IPS-NIHi7 (cell line): Measurements from ENCODE around the gene ZFYVE28.
"Not testable (repeated sequence)": the region's sequence is repeated elsewhere in the genome, so short reads cannot be mapped to it uniquely, and the experiment has no call there.

Experiments used
- DNase-seq: peaks from one replicate; pipeline ENCODE4 v3.0.0; 2012; ENCODE audit warnings: mixed read lengths; ENCODE audit errors: extremely low spot score

The ZFYVE28 gene

GRCh38 chr4:2289955-2290333 lies 128.5 kb downstream of the ZFYVE28 start:
- DNase-seq = no peak

- no peak for DNase-seq
Observed at GRCh38 chr4:2289311-2289954, 129.0 kb downstream of the ZFYVE28 start.

GRCh38 chr4:2288051-2288541 lies 130.3 kb downstream of the ZFYVE28 start:
- DNase-seq = no peak

- DNase-seq = no peak
Observed at GRCh38 chr4:2287594-2287915, 130.9 kb downstream of the ZFYVE28 start.

DNA sequence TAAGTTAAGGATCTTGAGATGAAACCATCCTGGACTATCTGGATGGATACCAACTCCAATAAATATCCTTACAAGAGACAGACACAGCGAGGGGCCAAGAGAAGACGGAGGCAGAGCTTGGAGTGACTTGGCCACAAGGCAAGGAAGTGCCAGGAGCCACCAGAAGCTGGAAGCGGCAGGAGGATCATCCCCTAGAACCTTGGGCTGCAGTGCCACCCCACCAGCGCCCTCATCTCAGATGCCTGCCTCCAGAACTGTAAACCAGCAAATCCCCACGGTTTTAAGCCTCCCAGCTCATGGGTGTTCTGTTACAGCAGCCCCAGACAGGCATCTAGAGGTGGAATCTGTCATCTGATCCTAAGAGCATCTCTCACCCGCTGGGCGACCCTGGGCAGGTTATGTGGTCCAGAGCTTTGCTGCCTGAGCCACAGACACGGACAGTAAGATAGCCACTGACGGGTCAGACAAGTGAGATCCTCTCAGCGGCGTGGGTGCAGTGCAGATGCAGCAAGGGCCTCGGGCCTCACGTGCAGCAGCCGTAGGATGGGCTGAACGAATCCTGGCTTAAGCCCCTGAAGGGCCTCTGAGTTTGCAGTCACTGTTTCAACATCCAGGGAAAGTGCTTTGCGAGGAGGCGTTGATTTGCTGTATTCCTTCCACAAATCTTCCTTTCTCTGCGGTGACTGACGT lies 131.4 kb downstream of the ZFYVE28 start:
- DNase-seq = no peak

DNA sequence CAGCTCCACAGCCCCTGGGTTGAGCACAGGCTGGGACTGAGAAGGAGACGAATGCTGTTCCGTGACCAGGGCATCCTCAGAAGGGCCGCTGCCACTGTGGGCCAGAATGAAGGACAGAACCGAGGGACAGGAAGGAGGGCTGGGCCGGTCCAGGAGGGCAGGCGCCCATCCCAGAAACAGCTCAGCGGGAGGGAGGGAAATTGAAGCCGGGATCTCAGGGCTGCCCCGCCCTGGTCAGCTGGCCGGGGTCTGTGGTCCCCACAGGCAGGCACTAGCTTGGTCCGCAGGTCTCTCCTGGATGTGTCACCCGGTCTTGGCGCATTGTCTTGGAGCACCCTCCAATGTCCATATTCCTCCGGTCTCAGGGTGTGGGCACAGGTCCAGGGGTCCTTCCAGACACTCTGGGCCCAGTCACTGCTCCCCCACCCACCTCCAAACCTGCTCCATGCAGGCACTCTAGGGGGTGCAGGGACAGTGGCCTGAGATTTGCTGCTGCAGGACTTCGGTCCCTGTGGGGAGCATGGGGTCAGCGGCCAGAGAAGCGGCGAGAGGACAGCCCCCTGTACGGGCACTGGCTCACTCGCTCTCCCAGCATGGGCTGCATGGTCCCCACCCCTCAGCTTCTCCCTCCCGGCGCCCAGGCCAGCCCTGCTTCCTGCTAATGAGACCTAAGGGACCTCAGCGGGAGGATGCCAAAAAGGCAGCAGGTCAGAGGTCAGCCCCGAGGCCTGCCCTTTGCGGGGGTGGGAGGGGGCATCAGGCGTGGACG lies 132.6 kb downstream of the ZFYVE28 start:
- DNase-seq = no peak

GRCh38 chr4:2284934-2285612 lies 133.4 kb downstream of the ZFYVE28 start:
- no peak for DNase-seq

- no peak for DNase-seq
Observed at GRCh38 chr4:2284161-2284933, 134.1 kb downstream of the ZFYVE28 start.

DNA sequence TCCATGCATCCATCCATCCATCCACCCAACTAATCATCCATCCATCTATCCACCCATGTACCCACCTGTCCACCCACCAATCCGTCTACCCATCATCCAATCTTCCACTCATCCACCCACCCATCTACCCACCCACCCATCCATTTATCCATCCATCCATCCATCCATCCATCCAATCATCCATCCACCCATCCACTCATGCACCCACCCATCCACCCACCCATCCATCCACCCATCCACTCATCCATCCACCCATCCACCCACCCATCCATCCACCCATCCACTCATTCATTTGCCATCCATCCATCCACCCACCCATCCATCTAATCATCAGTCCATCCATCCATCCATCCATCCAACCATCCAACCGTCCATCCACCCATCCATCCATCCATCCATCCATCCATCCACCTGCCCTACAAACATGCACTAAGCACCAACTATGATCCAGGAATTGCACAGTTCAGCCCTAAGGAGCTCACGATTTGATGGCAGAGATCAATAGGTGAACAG lies 135.2 kb downstream of the ZFYVE28 start:
- no peak for DNase-seq

DNA sequence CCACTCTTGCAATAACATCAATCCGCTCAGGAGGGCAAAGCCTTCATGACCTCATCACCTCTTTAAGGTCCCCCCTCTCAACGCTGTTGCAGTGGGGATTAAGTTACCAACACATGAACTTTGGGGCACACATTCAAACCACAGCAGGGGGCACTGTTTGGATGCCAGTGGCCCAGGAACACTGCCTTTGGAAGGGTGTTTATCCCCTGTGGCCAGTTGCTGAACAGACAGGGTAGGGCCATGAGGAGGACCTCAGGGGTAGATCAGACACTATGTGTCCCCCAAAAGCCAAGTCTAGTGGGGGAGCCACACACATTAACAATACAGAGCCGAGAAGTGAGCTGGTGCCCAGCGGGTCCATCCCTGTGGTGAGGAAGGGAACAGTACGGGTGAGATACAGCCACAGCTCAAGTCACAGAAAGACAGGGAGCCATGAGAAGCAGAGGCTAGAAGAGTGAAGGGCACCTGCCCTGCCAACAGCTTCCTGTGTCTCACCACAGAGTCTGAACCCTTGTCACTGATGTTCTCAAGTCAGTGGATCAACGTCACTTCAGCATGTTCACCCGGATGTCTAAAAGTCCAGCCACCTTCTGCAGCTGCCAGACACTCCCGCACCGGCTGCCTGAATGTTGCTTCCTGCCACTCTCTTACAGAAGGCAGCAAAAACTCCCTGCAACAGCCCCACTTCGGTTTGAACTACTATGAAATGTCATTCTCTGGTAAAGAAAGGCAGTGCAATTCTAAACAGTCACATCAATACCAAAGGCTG lies 136.7 kb downstream of the ZFYVE28 start:
- DNase-seq = no peak

- no peak for DNase-seq
Observed at GRCh38 chr4:2280531-2281300, 137.7 kb downstream of the ZFYVE28 start.

- no peak for DNase-seq
Observed at GRCh38 chr4:2277956-2278355, 140.5 kb downstream of the ZFYVE28 start.

GRCh38 chr4:2276581-2277325 lies 141.7 kb downstream of the ZFYVE28 start:
- no peak for DNase-seq

DNA sequence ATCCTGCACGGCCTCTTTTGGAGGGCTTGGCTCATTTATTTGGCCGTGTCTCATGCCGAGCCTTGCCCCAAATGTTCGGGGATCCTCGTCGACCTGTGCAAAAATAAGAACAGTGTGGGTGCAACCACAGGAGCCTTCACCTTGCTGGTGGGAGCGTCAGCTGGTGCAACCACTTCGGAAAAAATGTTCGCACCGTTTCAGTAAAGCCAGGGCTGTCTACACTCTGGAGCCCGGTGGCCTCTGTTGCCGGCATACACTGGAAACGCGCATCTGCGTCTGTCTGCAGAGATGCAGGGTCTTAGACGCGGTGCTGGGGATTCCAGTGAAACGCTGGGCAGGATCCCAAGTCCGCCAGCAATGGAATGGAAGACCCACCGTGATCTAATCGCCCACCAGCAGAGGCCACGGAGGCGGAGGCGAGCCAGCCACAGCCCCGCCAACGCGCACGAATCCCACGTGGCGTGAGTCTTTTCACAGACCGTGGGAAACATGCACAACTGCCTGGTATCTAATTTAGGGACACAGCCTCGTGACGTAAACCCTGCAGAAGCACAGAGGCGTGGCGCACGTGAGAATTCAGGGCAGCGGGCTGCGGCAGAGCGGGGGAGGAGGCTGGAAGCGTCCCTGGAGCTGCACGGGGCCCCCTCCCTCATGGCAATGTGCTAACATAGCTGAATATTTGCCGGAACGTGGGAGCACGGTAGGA lies 142.7 kb downstream of the ZFYVE28 start:
- DNase-seq = no peak

- DNase-seq = not testable (repeated sequence)
Observed at GRCh38 chr4:2275044-2275397, 143.4 kb downstream of the ZFYVE28 start.

GRCh38 chr4:2274320-2275043 lies 144.0 kb downstream of the ZFYVE28 start:
- no peak for DNase-seq

GRCh38 chr4:2273657-2274319 lies 144.7 kb downstream of the ZFYVE28 start:
- DNase-seq = no peak
